HG03280 (cell line): Measurements from ENCODE around the gene AWAT1.
"Not testable (repeated sequence)": the region's sequence is repeated elsewhere in the genome, so short reads cannot be mapped to it uniquely, and the experiment has no call there.

ENCODE experiments used
- ATAC-seq: cut with Tn5 transposase; IDR thresholded peaks from one replicate; pipeline ENCODE4 v1.9.1; 2021; ENCODE audit warnings: mild to moderate bottlenecking, moderate library complexity; ENCODE audit not compliant: unreplicated experiment

The AWAT1 gene

DNA sequence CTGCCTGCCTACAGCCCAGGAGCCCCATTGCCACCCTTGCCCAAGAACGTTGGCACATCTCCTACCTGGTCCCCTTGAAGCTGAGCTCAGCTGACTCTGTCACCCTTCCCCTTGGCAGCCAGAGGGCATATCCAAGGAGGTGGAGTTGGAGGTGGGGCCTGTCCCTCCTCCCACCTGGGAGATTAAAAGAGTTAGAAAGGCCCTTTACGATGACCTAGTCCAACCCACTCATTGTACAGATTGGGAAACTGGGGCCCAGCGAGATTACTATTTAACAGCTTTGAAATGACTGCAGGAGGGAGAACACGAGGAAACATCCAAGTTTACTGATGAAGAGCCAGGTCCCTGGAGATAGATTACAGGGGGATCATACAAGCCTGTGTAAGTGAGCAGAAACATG lies 25.6 kb downstream of the AWAT1 start, which contains the start of gene P2RY4:
Gene P2RY4 (minus strand): TSS at position 101 of the 400 bp plus-strand sequence. CDS start 580 bp downstream, outside the sequence.
- ATAC-seq: no peak

- ATAC-seq: no peak
Measured at GRCh38 chrX:70262952-70263567, 28.6 kb downstream of the AWAT1 start.

DNA sequence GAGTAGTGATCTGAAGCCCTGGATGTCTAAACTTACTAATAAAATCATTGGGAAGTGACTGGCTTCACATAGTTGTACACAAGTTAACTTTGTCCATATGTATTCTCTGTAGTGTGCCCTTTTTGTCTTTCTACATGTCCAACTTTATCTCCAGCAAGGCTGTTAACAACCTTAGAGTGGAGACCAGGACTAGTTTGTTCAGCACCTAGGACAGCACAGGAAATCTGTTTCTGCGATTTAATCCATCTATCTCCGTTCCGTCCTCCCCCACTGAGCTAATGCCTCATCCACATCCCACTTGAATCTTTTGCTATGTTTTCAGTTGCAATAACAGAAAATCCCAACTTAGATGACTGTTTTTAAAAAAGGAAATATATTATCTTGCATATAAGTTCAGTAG lies 30.3 kb downstream of the AWAT1 start:
- ATAC-seq: no peak

- no peak for ATAC-seq
Measured at GRCh38 chrX:70268034-70268433, 33.6 kb downstream of the AWAT1 start, which contains the start of gene ARR3. Gene ARR3 (plus strand): TSS chrX:70268334. CDS start chrX:70269386, 1,052 bp downstream.

- not testable (repeated sequence) for ATAC-seq
Measured at GRCh38 chrX:70274029-70274428, 39.6 kb downstream of the AWAT1 start.

DNA sequence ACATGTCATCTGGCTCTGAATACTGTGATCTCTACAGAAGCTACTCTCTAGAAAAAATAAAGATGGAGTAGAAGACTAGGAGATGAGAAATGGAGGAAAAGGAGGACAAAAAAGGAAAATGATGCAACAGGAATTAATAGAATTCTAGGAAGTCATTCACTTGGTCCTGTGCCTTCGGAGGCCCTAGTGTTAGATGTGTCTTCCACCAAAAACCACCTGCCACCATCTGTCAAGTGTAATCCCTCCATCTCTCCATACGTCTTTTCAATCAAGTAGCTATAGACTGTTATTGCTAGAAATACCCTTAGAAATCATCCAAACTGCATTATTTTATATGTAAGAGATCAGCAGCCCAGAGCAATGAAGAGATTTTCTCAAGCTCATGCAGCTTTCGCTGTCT lies 44.6 kb downstream of the AWAT1 start:
- ATAC-seq: no peak

DNA sequence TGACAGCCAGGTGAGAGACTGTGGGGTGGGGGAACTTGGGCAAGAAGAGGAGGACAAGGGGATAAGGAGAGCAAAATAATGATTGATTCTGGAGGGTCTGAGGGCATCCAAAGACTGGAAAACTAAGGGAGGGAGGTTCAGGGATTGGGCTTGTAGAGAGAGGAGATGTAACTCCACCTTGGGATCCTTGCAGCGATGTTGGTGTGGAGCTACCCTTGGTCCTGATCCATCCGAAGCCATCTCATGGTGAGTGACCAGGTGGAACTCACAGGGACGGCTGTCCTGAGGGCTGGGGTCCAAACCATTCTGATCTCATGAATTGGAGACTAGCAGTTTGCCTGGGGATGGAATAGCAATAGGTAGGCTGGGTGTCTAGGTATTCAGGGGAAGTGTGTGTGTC lies 46.1 kb downstream of the AWAT1 start:
- no peak for ATAC-seq

- no peak for ATAC-seq
Measured at GRCh38 chrX:70281951-70282350, 47.5 kb downstream of the AWAT1 start, which contains the start of gene RAB41. Gene RAB41 (plus strand): TSS chrX:70282172. CDS start chrX:70282218, 46 bp downstream.

GRCh38 chrX:70289168-70289792 lies 54.8 kb downstream of the AWAT1 start:
- no peak for ATAC-seq
